Activated CD8-positive, alpha-beta T cell treated with anti-CD3 and anti-CD28 coated beads for 36 hours (primary cell): ENCODE data around the gene CACNA1C. TPM values are rescaled to one million over a fixed set of nuclear protein-coding genes. Genes with fewer than 3 reads are reported as not detected.

Experiments
- ATAC-seq: fragments of 200-7000 bp; cut with Tn5 transposase; one replicate; pipeline ENCODE4 v1.10.0; 2021; ENCODE audit warnings: mild to moderate bottlenecking, moderate library complexity
- CTCF ChIA-PET: fragments of 350-600 bp; sonication (Branson Sonifier 250); formaldehyde crosslinking; loops from one replicate; lab custom pipeline; 2021; ENCODE audit warnings: antibody characterized with exemption; lab: Charles Lee
- POLR2A ChIA-PET: fragments of 350-600 bp; sonication (Branson Sonifier 250); formaldehyde crosslinking; loops from one replicate; lab custom pipeline; 2021; ENCODE audit warnings: antibody characterized with exemption; lab: Charles Lee
- DNase-seq: peaks from one replicate; pipeline ENCODE4 v3.0.0-alpha.2; 2020
- H3K27ac Mint-ChIP-seq: one replicate; pipeline ENCODE4 v1.8.0; 2021; ENCODE audit warnings: mild to moderate bottlenecking, mixed read lengths
- H3K27me3 Mint-ChIP-seq: one replicate; pipeline ENCODE4 v1.8.0; 2021; ENCODE audit warnings: mixed read lengths
- H3K36me3 Mint-ChIP-seq: one replicate; pipeline ENCODE4 v1.8.0; 2021; ENCODE audit warnings: low read depth, mixed read lengths
- H3K4me1 Mint-ChIP-seq: one replicate; pipeline ENCODE4 v1.8.0; 2021; ENCODE audit warnings: low read depth, mixed read lengths
- H3K4me3 Mint-ChIP-seq: one replicate; pipeline ENCODE4 v1.8.0; 2021; ENCODE audit warnings: mild to moderate bottlenecking, moderate library complexity, mixed read lengths
- H3K9me3 Mint-ChIP-seq: one replicate; pipeline ENCODE4 v1.8.0; 2021; ENCODE audit warnings: mixed read lengths
- intact Hi-C: fragments of 100-400 bp; cut with micrococcal nuclease; formaldehyde crosslinking; loops from one replicate; pipeline ENCODE4 v1.10.0; 2022
- total RNA-seq, 2 experiments: library from RNA; stranded (reverse); gene quantifications; one replicate each; pipeline ENCODE4 v1.2.3, GENCODE V29; 2021
- TF ChIP-seq, protein P1 (sequence below): fragments of 200-600 bp; IDR thresholded peaks from one replicate; pipeline ENCODE4 v1.8.0; 2022; ENCODE audit warnings: antibody characterized with exemption, mild to moderate bottlenecking

CACNA1C gene
- total RNA-seq, 2 experiments from 2014 or later, result 0.02 to 0.05 TPM

- Mint-ChIP-seq H3K4me3 (no peak overlapping the region), H3K4me1 (no peaks in the 10 kb centered on the region), H3K9me3 (no peaks in the 10 kb centered on the region), H3K27me3 (no peaks in the 10 kb centered on the region), H3K36me3 (no peaks in the 10 kb centered on the region), H3K27ac (no peak overlapping the region)
- ATAC-seq (no peak), DNase-seq (no peak)
- CTCF ChIA-PET, result no interaction called here
- intact Hi-C loops, result no loop called here
- POLR2A ChIA-PET, result no interaction called here
- TF ChIP-seq, protein P1, sequence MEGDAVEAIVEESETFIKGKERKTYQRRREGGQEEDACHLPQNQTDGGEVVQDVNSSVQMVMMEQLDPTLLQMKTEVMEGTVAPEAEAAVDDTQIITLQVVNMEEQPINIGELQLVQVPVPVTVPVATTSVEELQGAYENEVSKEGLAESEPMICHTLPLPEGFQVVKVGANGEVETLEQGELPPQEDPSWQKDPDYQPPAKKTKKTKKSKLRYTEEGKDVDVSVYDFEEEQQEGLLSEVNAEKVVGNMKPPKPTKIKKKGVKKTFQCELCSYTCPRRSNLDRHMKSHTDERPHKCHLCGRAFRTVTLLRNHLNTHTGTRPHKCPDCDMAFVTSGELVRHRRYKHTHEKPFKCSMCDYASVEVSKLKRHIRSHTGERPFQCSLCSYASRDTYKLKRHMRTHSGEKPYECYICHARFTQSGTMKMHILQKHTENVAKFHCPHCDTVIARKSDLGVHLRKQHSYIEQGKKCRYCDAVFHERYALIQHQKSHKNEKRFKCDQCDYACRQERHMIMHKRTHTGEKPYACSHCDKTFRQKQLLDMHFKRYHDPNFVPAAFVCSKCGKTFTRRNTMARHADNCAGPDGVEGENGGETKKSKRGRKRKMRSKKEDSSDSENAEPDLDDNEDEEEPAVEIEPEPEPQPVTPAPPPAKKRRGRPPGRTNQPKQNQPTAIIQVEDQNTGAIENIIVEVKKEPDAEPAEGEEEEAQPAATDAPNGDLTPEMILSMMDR, result no peak
These were observed 404.0 kb downstream of the CACNA1C start for GRCh38 chr12:2456813-2457186.

DNA sequence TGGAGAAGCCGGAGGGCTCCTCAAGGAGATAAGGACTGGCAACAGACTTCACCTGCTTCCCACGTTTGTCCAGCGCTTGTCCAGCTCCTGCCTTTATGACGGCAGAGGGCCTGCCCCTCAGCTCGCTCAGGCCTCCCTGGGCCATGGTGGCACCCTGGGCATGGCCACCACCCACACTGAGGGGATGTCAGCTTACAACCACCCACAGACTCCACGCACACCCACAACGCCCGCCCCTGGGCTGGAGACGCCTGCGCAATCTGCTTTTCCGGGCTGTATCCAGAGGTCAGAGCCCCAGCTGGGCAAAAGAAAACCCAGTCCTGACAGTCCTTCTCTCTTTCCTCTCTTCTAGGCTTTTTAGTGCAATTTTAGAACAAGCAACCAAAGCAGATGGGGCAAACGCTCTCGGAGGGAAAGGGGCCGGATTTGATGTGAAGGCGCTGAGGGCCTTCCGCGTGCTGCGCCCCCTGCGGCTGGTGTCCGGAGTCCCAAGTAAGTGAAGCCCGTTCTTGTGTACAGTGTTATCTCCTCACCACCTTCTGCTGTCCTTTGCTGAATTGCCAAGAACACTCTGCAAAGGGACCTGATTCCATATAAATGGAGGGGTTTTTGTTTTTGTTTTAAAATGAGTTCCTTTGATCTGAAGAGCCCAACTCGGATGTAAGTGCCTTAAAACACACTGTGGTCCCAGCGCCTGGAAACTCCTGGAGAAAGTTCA is 404.6 kb downstream of the CACNA1C start:
- no peaks in the 10 kb centered on the region for H3K36me3 Mint-ChIP-seq
- ATAC-seq (no peak), DNase-seq (no peak)
- no peak overlapping the region for H3K27ac Mint-ChIP-seq
- TF ChIP-seq, protein P1, result no peak
- H3K4me1 Mint-ChIP-seq, result no peaks in the 10 kb centered on the region
- intact Hi-C loops, result no loop called here
- ChIA-PET CTCF (no interaction called here), POLR2A (no interaction called here)
- no peaks in the 10 kb centered on the region for H3K27me3 Mint-ChIP-seq
- no peaks in the 10 kb centered on the region for H3K9me3 Mint-ChIP-seq
- H3K4me3 Mint-ChIP-seq, result no peak overlapping the region

DNA sequence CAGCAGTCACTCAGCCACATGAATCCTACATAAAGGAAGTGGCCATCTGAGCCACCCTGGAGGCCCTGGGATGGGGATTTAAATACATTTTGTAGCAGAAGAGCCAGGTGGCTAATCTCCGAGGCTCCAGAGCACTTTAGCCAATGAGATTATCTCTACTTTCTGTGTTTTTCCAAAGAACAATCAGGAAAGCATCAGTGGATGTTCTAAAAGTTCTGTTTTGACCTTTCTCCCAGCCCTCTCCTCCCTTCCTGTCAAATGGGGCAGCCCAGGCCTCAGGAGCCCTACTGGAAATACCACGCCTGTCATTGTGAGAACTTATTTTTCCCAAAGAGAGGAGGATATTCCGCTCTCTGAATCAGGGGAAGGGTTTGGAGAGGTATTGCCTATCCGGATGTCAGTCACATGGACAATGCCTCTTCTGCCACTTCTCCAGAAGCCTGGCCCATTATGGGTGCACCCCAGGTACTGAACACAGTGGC is 405.2 kb downstream of the CACNA1C start:
- ATAC-seq, result no peak
- H3K9me3 Mint-ChIP-seq, result no peaks in the 10 kb centered on the region
- TF ChIP-seq, protein P1, result no peak
- H3K4me3 Mint-ChIP-seq, result no peak overlapping the region
- no peak for DNase-seq
- ChIA-PET CTCF (no interaction called here), POLR2A (no interaction called here)
- H3K36me3 Mint-ChIP-seq, result no peaks in the 10 kb centered on the region
- H3K27me3 Mint-ChIP-seq, result no peaks in the 10 kb centered on the region
- intact Hi-C loops, result no loop called here
- no peaks in the 10 kb centered on the region for H3K4me1 Mint-ChIP-seq
- no peak overlapping the region for H3K27ac Mint-ChIP-seq

DNA sequence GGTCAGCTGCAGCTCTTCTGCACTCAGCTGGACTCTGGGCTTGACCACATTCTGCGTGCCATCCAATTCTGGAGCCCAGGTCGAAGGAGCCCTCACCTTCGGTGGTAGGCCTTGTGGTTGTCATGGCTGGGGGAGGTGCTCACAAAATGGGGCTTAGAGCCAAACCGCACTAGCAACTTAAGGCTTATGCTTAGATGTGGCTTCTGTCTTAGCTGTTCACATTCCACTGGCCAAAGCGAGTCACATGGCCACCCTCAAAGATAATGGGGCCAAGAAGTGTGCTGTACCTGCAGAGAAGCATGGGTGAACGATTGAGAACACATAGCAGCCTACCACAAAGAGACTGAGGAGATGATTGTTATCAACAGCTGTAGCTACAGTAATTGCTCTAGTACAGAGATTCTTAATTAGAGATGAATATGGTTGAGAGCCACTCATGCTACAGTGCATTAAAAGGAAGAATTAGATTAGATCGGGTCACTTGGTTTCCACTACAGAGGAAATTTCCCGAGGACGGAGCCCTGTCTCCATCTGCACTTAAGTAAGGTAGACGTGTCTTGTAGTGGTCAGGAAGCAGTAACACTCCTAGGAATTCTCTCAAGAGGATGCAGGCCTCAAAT is 407.4 kb downstream of the CACNA1C start:
- POLR2A ChIA-PET, result no interaction called here
- Mint-ChIP-seq H3K4me1 (no peaks in the 10 kb centered on the region), H3K4me3 (no peak overlapping the region), H3K36me3 (no peaks in the 10 kb centered on the region), H3K27ac (no peak overlapping the region), H3K27me3 (no peaks in the 10 kb centered on the region), H3K9me3 (no peaks in the 10 kb centered on the region)
- CTCF ChIA-PET, result no interaction called here
- no peak for DNase-seq
- no peak for ATAC-seq
- TF ChIP-seq, protein P1, result no peak
- intact Hi-C loops, result no loop called here

GRCh38 chr12:2461046-2461445 is 408.3 kb downstream of the CACNA1C start:
- TF ChIP-seq, protein P1, result no peak
- no peaks in the 10 kb centered on the region for H3K4me1 Mint-ChIP-seq
- ChIA-PET POLR2A (no interaction called here), CTCF (no interaction called here)
- H3K9me3 Mint-ChIP-seq, result no peaks in the 10 kb centered on the region
- ATAC-seq (no peak), DNase-seq (no peak)
- no peak overlapping the region for H3K27ac Mint-ChIP-seq
- intact Hi-C loops, result no loop called here
- H3K4me3 Mint-ChIP-seq, result no peak overlapping the region
- no peaks in the 10 kb centered on the region for H3K27me3 Mint-ChIP-seq
- H3K36me3 Mint-ChIP-seq, result no peaks in the 10 kb centered on the region
